Panc1 (cell line): ENCODE measurements around the gene EDEM1. TPM values are rescaled to one million over a fixed set of nuclear protein-coding genes. Genes with fewer than 3 reads are reported as not detected.

Source experiments
- ATAC-seq: fragments of 200-7000 bp; cut with Tn5 transposase; 2 replicates; pipeline ENCODE4 v1.9.1; 2020; ENCODE audit warnings: mild to moderate bottlenecking, moderate library complexity
- BruUV-seq: library from RNA; stranded (reverse); fragments of 400-500 nt; replicated peaks from 2 replicates; lab custom pipeline; 2021; lab: Mats Ljungman, UMichigan
- CTCF ChIA-PET: fragments of 300-600 bp; sonication (Branson Sonifier 250); formaldehyde crosslinking; loops from one replicate; lab custom pipeline; 2022; ENCODE audit warnings: antibody characterized with exemption; lab: Charles Lee
- POLR2A ChIA-PET: fragments of 300-600 bp; sonication (Branson Sonifier 250); formaldehyde crosslinking; loops from one replicate; lab custom pipeline; 2022; ENCODE audit warnings: antibody characterized with exemption; lab: Charles Lee
- DNase-seq: peaks from one replicate; pipeline ENCODE4 v3.0.0-alpha.2; 2010; ENCODE audit warnings: low read depth, low spot score
- H3K27ac ChIP-seq: 2 replicates; pipeline ENCODE4 v1.5.1; 2011; ENCODE audit warnings: mild to moderate bottlenecking, low read length, inconsistent platforms
- H3K27me3 ChIP-seq: fragments of 200-500 bp; sonication (Bioruptor generic); 2 replicates; pipeline ENCODE4 v1.6.0; 2014; ENCODE audit warnings: low read length, inconsistent platforms; ENCODE audit not compliant: control insufficient read depth, insufficient read depth
- H3K36me3 ChIP-seq: fragments of 200-500 bp; sonication (Bioruptor generic); 2 replicates; pipeline ENCODE4 v1.5.1; 2014; ENCODE audit warnings: inconsistent platforms, mild to moderate bottlenecking, low read length, moderate library complexity; ENCODE audit not compliant: control insufficient read depth, insufficient read depth
- H3K4me1 ChIP-seq: 2 replicates; pipeline ENCODE4 v1.5.1; 2011; ENCODE audit warnings: inconsistent platforms, mild to moderate bottlenecking, low read length, moderate library complexity; ENCODE audit not compliant: control insufficient read depth, insufficient read depth
- H3K4me3 ChIP-seq, 2 experiments: 2 replicates each; pipeline ENCODE4 v1.5.1; 2011 to 2012; ENCODE audit warnings: low read depth in 2 of 2, low read length in 2 of 2, mild to moderate bottlenecking in 2 of 2, inconsistent platforms in 1 of 2, moderate library complexity in 1 of 2
- H3K9me3 ChIP-seq: fragments of 200-500 bp; sonication (Bioruptor generic); 2 replicates; pipeline ENCODE4 v1.5.1; 2014; ENCODE audit warnings: low read depth, mild to moderate bottlenecking, inconsistent platforms, low read length, moderate library complexity; ENCODE audit not compliant: control insufficient read depth, insufficient read depth
- CTCF ChIP-seq: fragments of 450-650 bp; IDR thresholded peaks from 2 replicates; pipeline ENCODE4 v1.5.1; 2017; ENCODE audit warnings: mild to moderate bottlenecking
- POLR2AphosphoS5 ChIP-seq: IDR thresholded peaks from 2 replicates; pipeline ENCODE4 v1.6.1; 2012; ENCODE audit warnings: mild to moderate bottlenecking, low read depth, low read length, moderate library complexity
- REST ChIP-seq, 2 experiments: IDR thresholded peaks; 2 replicates each; pipeline ENCODE4 v1.6.1; 2011 to 2012; ENCODE audit warnings: low read depth in 2 of 2, control low read depth in 1 of 2, low read length in 1 of 2, mild to moderate bottlenecking in 1 of 2, moderate library complexity in 1 of 2; ENCODE audit not compliant: insufficient read depth in 1 of 2
- SIN3A ChIP-seq: IDR thresholded peaks from 2 replicates; pipeline ENCODE4 v1.6.1; 2012; ENCODE audit warnings: low read depth, mild to moderate bottlenecking, low read length, moderate library complexity, borderline replicate concordance; ENCODE audit not compliant: insufficient read depth
- TCF7L2 ChIP-seq: IDR thresholded peaks from 2 replicates; pipeline ENCODE4 v1.6.1; 2011; ENCODE audit warnings: mild to moderate bottlenecking, low read depth, low read length, inconsistent platforms
- in situ Hi-C: cut with HindIII; loops from 2 replicates; pipeline ENCODE4 v1.10.0; 2016; ENCODE audit warnings: low sequenced_read_pairs, low pct_unique_long_range_greater_than_20kb
- intact Hi-C: fragments of 100-400 bp; cut with micrococcal nuclease; formaldehyde crosslinking; loops from one replicate; pipeline ENCODE4 v1.10.0; 2022; ENCODE audit not compliant: unreplicated experiment
- total RNA-seq: library from RNA; stranded (reverse); gene quantifications from one replicate; pipeline ENCODE4 v1.2.1, GENCODE V29; 2021; ENCODE audit not compliant: unreplicated experiment

EDEM1 gene
- total RNA-seq, 1 experiment from 2014 or later: 44.6 TPM

- no peaks in the 10 kb centered on the region for H3K27me3 ChIP-seq
- no peaks in the 10 kb centered on the region; the same call in 1 of the 2 replicates for H3K36me3 ChIP-seq
- H3K4me1 ChIP-seq: no peaks in the 10 kb centered on the region
- no peak for DNase-seq
- POLR2A ChIA-PET: no interaction called here
- CTCF ChIA-PET: no interaction called here
- no TSS peak for BruUV-seq
- TF ChIP-seq POLR2AphosphoS5 (no peak), REST (IDR thresholded peaks at IDR 0.05; ENCODE audit: insufficient read depth in 1 of 2, low read depth in 2 of 2, low read length in 1 of 2) (no peak), CTCF (no peak), SIN3A (no peak), TCF7L2 (no peak)
- no peak overlapping the region for H3K27ac ChIP-seq
- no peak overlapping the region for H3K4me3 ChIP-seq
- ATAC-seq: no peak
- in situ Hi-C loops (no loop called here), intact Hi-C loops (no loop called here)
- H3K9me3 ChIP-seq: no peaks in the 10 kb centered on the region
Measured at GRCh38 chr3:5218815-5219214, 31.3 kb downstream of the EDEM1 start.

- Histone ChIP-seq H3K27me3 (no peaks in the 10 kb centered on the region), H3K27ac (no peak overlapping the region), H3K4me3 (no peak overlapping the region), H3K4me1 (no peaks in the 10 kb centered on the region), H3K36me3 (no peaks in the 10 kb centered on the region; the same call in 1 of the 2 replicates), H3K9me3 (no peaks in the 10 kb centered on the region)
- intact Hi-C loops: no loop called here
- no TSS peak for BruUV-seq
- POLR2A ChIA-PET: no interaction called here
- in situ Hi-C loops: no loop called here
- CTCF ChIA-PET: no interaction called here
- ATAC-seq (no peak), DNase-seq (no peak)
- TF ChIP-seq POLR2AphosphoS5 (no peak), SIN3A (no peak), REST (IDR thresholded peaks at IDR 0.05; ENCODE audit: insufficient read depth in 1 of 2, low read depth in 2 of 2, low read length in 1 of 2) (no peak)
Measured at GRCh38 chr3:5219216-5219615, 31.7 kb downstream of the EDEM1 start.
